Measurements from ENCODE around the gene NRXN3.

Gene NRXN3

DNA sequence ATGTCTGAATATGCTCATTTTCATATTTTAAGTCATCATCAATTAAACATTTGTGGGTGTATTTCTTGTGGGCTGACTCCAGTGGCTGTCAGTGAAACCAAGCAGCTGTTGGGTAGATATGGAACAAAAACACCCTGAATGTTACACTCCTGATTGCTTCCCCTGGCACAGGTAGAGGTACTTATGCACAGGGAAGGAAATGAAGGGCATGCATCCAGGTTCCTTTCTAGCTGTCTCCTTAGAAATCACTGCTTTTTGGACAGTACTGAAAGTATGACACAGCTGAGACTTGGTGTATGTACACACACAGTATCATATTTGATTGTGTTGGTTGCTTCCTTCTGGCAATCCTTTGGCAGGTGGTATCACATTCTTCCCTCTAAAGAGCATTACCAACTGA lies 1034.4 kb downstream of the NRXN3 start:
- DNase-seq (ENCODE audit: low spot score) (no peak), ATAC-seq (ENCODE audit: low read depth) (no peak)
- no peaks in the 10 kb centered on the region for H3K9me3 ChIP-seq (ENCODE audit: severe bottlenecking)
- H3K27ac ChIP-seq (ENCODE audit: poor library complexity, severe bottlenecking), result no peak overlapping the region
- H3K4me1 ChIP-seq (ENCODE audit: insufficient read depth, poor library complexity, severe bottlenecking), result no peaks in the 10 kb centered on the region
- H3K36me3 ChIP-seq (ENCODE audit: low read depth), result no peaks in the 10 kb centered on the region
- H3K27me3 ChIP-seq (ENCODE audit: insufficient read depth, poor library complexity, severe bottlenecking), result peaks cover 8% of the 10 kb centered on the region
- no peak overlapping the region for H3K4me3 ChIP-seq (ENCODE audit: severe bottlenecking)
- TF ChIP-seq, protein P1, sequence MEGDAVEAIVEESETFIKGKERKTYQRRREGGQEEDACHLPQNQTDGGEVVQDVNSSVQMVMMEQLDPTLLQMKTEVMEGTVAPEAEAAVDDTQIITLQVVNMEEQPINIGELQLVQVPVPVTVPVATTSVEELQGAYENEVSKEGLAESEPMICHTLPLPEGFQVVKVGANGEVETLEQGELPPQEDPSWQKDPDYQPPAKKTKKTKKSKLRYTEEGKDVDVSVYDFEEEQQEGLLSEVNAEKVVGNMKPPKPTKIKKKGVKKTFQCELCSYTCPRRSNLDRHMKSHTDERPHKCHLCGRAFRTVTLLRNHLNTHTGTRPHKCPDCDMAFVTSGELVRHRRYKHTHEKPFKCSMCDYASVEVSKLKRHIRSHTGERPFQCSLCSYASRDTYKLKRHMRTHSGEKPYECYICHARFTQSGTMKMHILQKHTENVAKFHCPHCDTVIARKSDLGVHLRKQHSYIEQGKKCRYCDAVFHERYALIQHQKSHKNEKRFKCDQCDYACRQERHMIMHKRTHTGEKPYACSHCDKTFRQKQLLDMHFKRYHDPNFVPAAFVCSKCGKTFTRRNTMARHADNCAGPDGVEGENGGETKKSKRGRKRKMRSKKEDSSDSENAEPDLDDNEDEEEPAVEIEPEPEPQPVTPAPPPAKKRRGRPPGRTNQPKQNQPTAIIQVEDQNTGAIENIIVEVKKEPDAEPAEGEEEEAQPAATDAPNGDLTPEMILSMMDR (IDR thresholded peaks at IDR 0.05; ENCODE audit: poor library complexity, severe bottlenecking), result no peak

DNA sequence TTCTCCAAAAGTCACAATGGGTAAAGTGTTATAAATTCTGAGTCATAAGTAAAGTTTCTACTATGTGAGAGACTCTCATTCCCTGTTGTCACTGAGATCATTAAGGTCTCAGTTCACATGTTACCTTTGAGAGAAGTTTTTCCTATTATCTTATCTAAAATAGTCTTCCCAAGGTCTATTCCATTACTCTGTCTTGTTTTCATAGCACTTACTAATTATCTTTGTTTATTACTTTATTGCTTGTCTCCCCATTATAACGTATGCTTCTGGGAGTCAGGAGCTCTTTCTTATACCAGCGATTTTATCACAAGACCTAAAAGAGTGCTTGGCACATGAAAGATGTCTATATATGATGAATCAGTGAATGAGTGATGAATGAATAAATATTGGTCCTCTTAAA lies 1039.2 kb downstream of the NRXN3 start:
- H3K36me3 ChIP-seq (ENCODE audit: low read depth), result no peaks in the 10 kb centered on the region
- no peak overlapping the region for H3K4me3 ChIP-seq (ENCODE audit: severe bottlenecking)
- TF ChIP-seq, protein P1 (IDR thresholded peaks at IDR 0.05; ENCODE audit: poor library complexity, severe bottlenecking), result no peak
- peaks cover 12% of the 10 kb centered on the region for H3K27me3 ChIP-seq (ENCODE audit: insufficient read depth, poor library complexity, severe bottlenecking)
- no peak for ATAC-seq (ENCODE audit: low read depth)
- H3K4me1 ChIP-seq (ENCODE audit: insufficient read depth, poor library complexity, severe bottlenecking), result no peaks in the 10 kb centered on the region
- no peaks in the 10 kb centered on the region for H3K9me3 ChIP-seq (ENCODE audit: severe bottlenecking)
- no peak overlapping the region for H3K27ac ChIP-seq (ENCODE audit: poor library complexity, severe bottlenecking)
- no peak for DNase-seq (ENCODE audit: low spot score)

DNA sequence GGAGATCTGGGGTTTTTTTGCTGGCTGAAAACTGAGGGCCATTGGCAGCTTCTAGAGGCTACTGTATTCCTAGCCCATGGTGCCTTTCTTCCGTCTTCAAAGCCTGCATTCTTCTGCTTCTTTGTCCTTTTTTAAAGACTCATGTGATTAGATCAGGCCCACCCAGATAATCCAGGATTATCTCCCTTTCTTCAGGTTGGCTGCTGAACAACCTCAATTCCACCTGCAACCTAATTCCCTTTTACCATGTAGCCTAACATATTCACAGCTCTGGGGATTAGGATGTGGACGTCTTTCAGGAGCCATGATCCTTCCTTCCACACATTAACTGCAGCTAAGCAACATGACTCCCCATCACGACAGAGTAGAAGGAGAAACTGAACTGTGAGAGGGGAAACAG lies 1055.6 kb downstream of the NRXN3 start:
- Histone ChIP-seq H3K4me1 (ENCODE audit: insufficient read depth, poor library complexity, severe bottlenecking) (no peaks in the 10 kb centered on the region), H3K9me3 (ENCODE audit: severe bottlenecking) (no peaks in the 10 kb centered on the region), H3K27ac (ENCODE audit: poor library complexity, severe bottlenecking) (no peak overlapping the region), H3K27me3 (ENCODE audit: insufficient read depth, poor library complexity, severe bottlenecking) (no peaks in the 10 kb centered on the region), H3K36me3 (ENCODE audit: low read depth) (no peaks in the 10 kb centered on the region), H3K4me3 (ENCODE audit: severe bottlenecking) (no peak overlapping the region)
- TF ChIP-seq, protein P1 (IDR thresholded peaks at IDR 0.05; ENCODE audit: poor library complexity, severe bottlenecking), result no peak
- DNase-seq (ENCODE audit: low spot score), result no peak
- no peak for ATAC-seq (ENCODE audit: low read depth)

- no peak overlapping the region for H3K4me3 ChIP-seq (ENCODE audit: severe bottlenecking)
- ATAC-seq (ENCODE audit: low read depth) (no peak), DNase-seq (ENCODE audit: low spot score) (no peak)
- TF ChIP-seq, protein P1 (IDR thresholded peaks at IDR 0.05; ENCODE audit: poor library complexity, severe bottlenecking), result no peak
- no peaks in the 10 kb centered on the region for H3K4me1 ChIP-seq (ENCODE audit: insufficient read depth, poor library complexity, severe bottlenecking)
- H3K27me3 ChIP-seq (ENCODE audit: insufficient read depth, poor library complexity, severe bottlenecking), result peaks cover 8% of the 10 kb centered on the region
- no peak overlapping the region for H3K27ac ChIP-seq (ENCODE audit: poor library complexity, severe bottlenecking)
- no peaks in the 10 kb centered on the region for H3K36me3 ChIP-seq (ENCODE audit: low read depth)
- H3K9me3 ChIP-seq (ENCODE audit: severe bottlenecking), result no peaks in the 10 kb centered on the region
These were observed 1059.3 kb downstream of the NRXN3 start for GRCh38 chr14:79229383-79229909.

DNA sequence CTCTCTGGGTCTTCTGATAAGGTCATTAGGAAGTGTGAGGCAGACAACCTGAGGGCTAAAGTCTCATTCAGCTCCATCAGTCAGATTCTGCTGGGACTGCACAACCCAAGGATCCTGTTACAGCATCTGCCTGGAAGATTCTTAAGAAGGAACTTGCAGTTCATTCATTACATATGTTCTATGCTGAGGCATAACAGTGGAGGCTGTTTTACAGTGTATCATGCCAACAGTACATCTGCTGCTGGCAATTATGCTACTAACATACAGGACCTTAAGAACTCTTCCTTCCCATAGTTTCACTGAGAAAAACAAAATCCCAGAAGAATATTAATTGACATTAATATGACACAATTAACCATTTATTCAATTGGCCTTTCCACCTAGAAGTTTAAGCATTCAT lies 1072.5 kb downstream of the NRXN3 start:
- no peak overlapping the region for H3K4me3 ChIP-seq (ENCODE audit: severe bottlenecking)
- H3K4me1 ChIP-seq (ENCODE audit: insufficient read depth, poor library complexity, severe bottlenecking), result no peaks in the 10 kb centered on the region
- no peaks in the 10 kb centered on the region for H3K36me3 ChIP-seq (ENCODE audit: low read depth)
- DNase-seq (ENCODE audit: low spot score) (no peak), ATAC-seq (ENCODE audit: low read depth) (no peak)
- no peak overlapping the region for H3K27ac ChIP-seq (ENCODE audit: poor library complexity, severe bottlenecking)
- no peaks in the 10 kb centered on the region for H3K9me3 ChIP-seq (ENCODE audit: severe bottlenecking)
- TF ChIP-seq, protein P1 (IDR thresholded peaks at IDR 0.05; ENCODE audit: poor library complexity, severe bottlenecking), result no peak
- peaks cover 4% of the 10 kb centered on the region for H3K27me3 ChIP-seq (ENCODE audit: insufficient read depth, poor library complexity, severe bottlenecking)

All from RWPE2 (cell line).